Duodenal mucosa (tissue), 2 donors: ENCODE data around the gene CSPG4.

ENCODE experiments used
- H3K27ac ChIP-seq: one replicate; pipeline ENCODE4 v1.7.0; 2013; ENCODE audit warnings: low read depth, low read length
- H3K27me3 ChIP-seq, 2 donors: one replicate each; pipeline ENCODE4 v1.7.0; 2013; ENCODE audit warnings: low read length in 2 of 2, control low read depth in 1 of 2; ENCODE audit not compliant: insufficient read depth in 2 of 2, control insufficient read depth in 1 of 2
- H3K36me3 ChIP-seq, 2 donors: one replicate each; pipeline ENCODE4 v1.7.0; 2013; ENCODE audit warnings: low read length in 2 of 2, control low read depth in 1 of 2; ENCODE audit not compliant: insufficient read depth in 2 of 2, control insufficient read depth in 1 of 2
- H3K4me1 ChIP-seq, 2 donors: one replicate each; pipeline ENCODE4 v1.7.0; 2013; ENCODE audit warnings: low read length in 2 of 2, control low read depth in 1 of 2; ENCODE audit not compliant: insufficient read depth in 2 of 2, control insufficient read depth in 1 of 2
- H3K4me3 ChIP-seq, 2 donors: one replicate each; pipeline ENCODE4 v1.7.0; 2013; ENCODE audit warnings: low read length in 2 of 2, low read depth in 1 of 2
- H3K9ac ChIP-seq, 2 donors: one replicate each; pipeline ENCODE4 v1.7.0; 2013; ENCODE audit warnings: low read length in 2 of 2, low read depth in 1 of 2
- H3K9me3 ChIP-seq, 2 donors: one replicate each; pipeline ENCODE4 v1.7.0; 2013; ENCODE audit warnings: low read length in 2 of 2, control low read depth in 1 of 2; ENCODE audit not compliant: control insufficient read depth in 1 of 2

The CSPG4 gene

GRCh38 chr15:75647370-75648155, 65.1 kb downstream of the CSPG4 start, which contains the start of gene SNX33:
Gene SNX33, plus strand, starts transcription at chr15:75647912. Its CDS starts 1,191 bp downstream, at chr15:75649103.
- peaks cover 44 to 48% of the 10 kb centered on the region in 2 donors for H3K4me1 ChIP-seq

GRCh38 chr15:75646944-75647364, 65.7 kb downstream of the CSPG4 start:
- peaks cover 38 to 42% of the 10 kb centered on the region in 2 donors for H3K4me1 ChIP-seq
- H3K27ac ChIP-seq = peak overlapping the region; percentile 92
- peak overlapping the region; percentile 91 to 96 for H3K9ac ChIP-seq
- H3K9me3 ChIP-seq = no peaks in the 10 kb centered on the region
- H3K4me3 ChIP-seq = peak overlapping the region; percentile 87 to 97
- no peaks in the 10 kb centered on the region for H3K27me3 ChIP-seq
- peaks cover 0 to 18% of the 10 kb centered on the region in 2 donors for H3K36me3 ChIP-seq

More at GRCh38 chr15:75647370-75648155, 65.1 kb downstream of the CSPG4 start, which contains the start of gene SNX33:
- peak within 1 kb of the TSS; percentile 92 for H3K27ac ChIP-seq
- peak within 1 kb of the TSS; percentile 87 to 97 for H3K4me3 ChIP-seq
- peak within 1 kb of the TSS; percentile 91 to 96 for H3K9ac ChIP-seq
- H3K36me3 ChIP-seq = peaks cover 0 to 18% of the 10 kb centered on the region in 2 donors
- H3K9me3 ChIP-seq = no peaks in the 10 kb centered on the region
- no peaks in the 10 kb centered on the region for H3K27me3 ChIP-seq

- Histone ChIP-seq H3K9ac (peak overlapping the region; percentile 91 to 96), H3K27ac (peak overlapping the region; percentile 92)
Observed at GRCh38 chr15:75646112-75646943, 66.3 kb downstream of the CSPG4 start.

DNA sequence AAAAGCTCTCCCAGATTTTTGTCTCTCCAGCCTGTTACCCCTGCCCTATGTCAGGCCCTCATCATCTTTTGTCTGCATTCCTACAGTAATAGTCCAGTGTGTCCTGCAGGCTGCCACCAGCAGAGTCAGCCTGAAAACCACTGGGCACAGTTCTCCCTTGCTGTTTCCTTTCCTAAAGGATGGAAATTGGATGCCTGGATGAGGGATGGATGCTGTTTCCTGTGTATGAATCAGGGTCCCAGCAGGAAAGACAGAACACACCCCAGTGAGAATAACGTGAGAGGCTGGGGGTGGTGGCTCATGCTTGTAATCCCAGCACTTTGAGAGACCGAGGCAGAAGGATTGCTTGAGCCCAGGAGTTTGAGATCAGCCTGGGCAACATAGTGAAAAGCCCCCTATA, 68.3 kb downstream of the CSPG4 start:
- H3K27ac ChIP-seq = no peak overlapping the region
- peaks cover 19 to 28% of the 10 kb centered on the region in 2 donors for H3K4me1 ChIP-seq

More at GRCh38 chr15:75646112-75646943, 66.3 kb downstream of the CSPG4 start:
- H3K36me3 ChIP-seq = peaks cover 0 to 17% of the 10 kb centered on the region in 2 donors
- no peaks in the 10 kb centered on the region for H3K27me3 ChIP-seq
- H3K9me3 ChIP-seq = no peaks in the 10 kb centered on the region
- H3K4me3 ChIP-seq = peak overlapping the region; percentile 87 to 97
- peaks cover 32 to 39% of the 10 kb centered on the region in 2 donors for H3K4me1 ChIP-seq

GRCh38 chr15:75641603-75642002, 71.0 kb downstream of the CSPG4 start:
- peaks cover 22 to 40% of the 10 kb centered on the region in 2 donors for H3K4me1 ChIP-seq
- H3K9me3 ChIP-seq = no peaks in the 10 kb centered on the region
- no peak overlapping the region for H3K27ac ChIP-seq
- no peak overlapping the region for H3K9ac ChIP-seq
- no peak overlapping the region for H3K4me3 ChIP-seq
- no peaks in the 10 kb centered on the region for H3K36me3 ChIP-seq
- no peaks in the 10 kb centered on the region for H3K27me3 ChIP-seq

More for the DNA sequence above, 68.3 kb downstream of the CSPG4 start:
- Histone ChIP-seq H3K9me3 (no peaks in the 10 kb centered on the region), H3K27me3 (no peaks in the 10 kb centered on the region), H3K4me3 (no peak overlapping the region), H3K36me3 (peaks cover 0 to 2% of the 10 kb centered on the region in 2 donors), H3K9ac (no peak overlapping the region)

- H3K27me3 ChIP-seq = no peaks in the 10 kb centered on the region
- H3K9ac ChIP-seq = no peak overlapping the region
- no peaks in the 10 kb centered on the region for H3K36me3 ChIP-seq
- no peaks in the 10 kb centered on the region for H3K9me3 ChIP-seq
- peak overlapping the region in 1 of 2 donors; percentile 99 for H3K4me3 ChIP-seq
- no peak overlapping the region for H3K27ac ChIP-seq
- H3K4me1 ChIP-seq = peaks cover 18 to 36% of the 10 kb centered on the region in 2 donors
Observed at GRCh38 chr15:75641179-75641503, 71.5 kb downstream of the CSPG4 start.

DNA sequence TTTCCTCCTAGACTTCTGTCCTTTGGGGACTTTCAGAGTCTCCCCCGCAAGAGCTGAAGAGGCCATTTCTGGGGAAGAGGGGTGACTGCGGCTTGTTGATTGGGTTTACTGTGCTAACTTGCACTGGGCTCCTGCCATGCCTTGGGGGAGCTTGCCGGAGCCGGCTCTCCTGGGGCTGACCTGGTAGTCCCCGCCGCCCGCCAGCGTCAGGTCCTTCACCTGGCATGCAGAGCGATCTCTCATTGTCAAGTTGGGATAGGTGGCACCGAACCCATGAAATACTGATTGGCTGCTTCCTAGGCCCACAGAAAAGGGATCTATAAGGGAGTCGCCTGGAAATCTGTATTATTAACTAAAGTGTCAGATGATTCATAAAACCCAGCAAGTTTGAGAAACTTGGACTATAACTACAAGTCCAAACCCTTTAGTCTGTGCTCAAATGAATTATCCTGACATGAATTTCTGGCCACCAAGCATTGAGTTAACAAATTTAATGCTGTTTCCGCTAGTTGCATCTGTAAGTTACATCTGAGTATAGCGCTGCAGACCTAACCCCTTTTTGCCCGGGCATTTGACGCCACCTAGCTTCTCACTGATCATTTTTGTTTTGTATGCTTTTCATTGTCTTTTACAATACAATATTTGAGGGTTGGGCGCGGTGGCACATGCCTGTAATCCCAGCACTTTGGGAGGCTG, 72.0 kb downstream of the CSPG4 start:
- Histone ChIP-seq H3K27ac (peak overlapping the region; percentile 85), H3K4me1 (peaks cover 16 to 36% of the 10 kb centered on the region in 2 donors), H3K36me3 (no peaks in the 10 kb centered on the region), H3K4me3 (peak overlapping the region; percentile 85 to 99), H3K9ac (peak overlapping the region; percentile 93 to 99), H3K27me3 (no peaks in the 10 kb centered on the region), H3K9me3 (no peaks in the 10 kb centered on the region)

DNA sequence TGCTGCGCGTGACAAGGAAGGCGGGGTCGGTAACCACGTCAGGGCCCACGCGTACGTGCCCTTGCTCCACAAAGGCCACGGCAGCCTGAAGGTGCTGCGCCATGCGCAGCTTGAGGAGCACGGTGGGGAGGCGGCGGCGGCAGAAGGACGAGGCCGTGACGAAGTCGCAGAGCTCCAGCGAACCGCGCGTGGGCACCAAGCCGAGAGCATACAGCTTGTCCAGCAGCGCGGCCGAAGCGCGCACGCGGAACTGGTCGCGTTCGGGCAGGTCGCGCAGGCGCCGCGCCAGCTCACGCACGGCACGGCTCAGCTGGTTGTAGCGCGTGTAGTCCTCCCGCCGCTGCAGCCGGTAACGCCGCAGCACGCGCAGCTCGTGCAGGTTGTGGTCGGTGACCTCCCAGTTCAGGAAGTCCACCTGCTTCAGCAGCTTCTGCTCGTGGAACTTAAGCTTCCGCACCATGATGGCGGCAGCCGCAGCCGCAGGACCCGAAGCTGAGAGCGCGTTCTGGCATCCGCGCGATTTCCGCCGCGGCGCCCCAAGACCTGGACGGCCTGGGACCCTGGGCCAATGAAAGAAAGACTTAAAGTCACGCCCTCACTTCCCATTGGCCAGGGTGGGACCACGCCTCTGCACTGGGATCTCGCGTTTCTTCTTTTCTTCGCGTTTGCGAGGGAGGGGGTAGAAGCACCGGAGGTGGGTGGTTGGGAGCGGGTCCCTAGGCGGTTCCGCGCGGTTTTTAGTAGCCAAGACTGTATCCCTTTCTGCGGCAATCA, 72.8 kb downstream of the CSPG4 start, which contains the start of gene IMP3:
TSS of gene IMP3 (minus strand) at position 516 of the 774 bp plus-strand sequence. CDS start at position 460, 56 bp downstream.
- H3K4me3 ChIP-seq = peak within 1 kb of the TSS; percentile 85 to 99
- peaks cover 16 to 36% of the 10 kb centered on the region in 2 donors for H3K4me1 ChIP-seq
- no peaks in the 10 kb centered on the region for H3K27me3 ChIP-seq
- no peaks in the 10 kb centered on the region for H3K36me3 ChIP-seq
- peak within 1 kb of the TSS; percentile 95 for H3K27ac ChIP-seq
- H3K9ac ChIP-seq = peak within 1 kb of the TSS; percentile 93 to 99
- H3K9me3 ChIP-seq = no peaks in the 10 kb centered on the region

GRCh38 chr15:75639191-75639708, 73.4 kb downstream of the CSPG4 start:
- Histone ChIP-seq H3K4me1 (peaks cover 16 to 36% of the 10 kb centered on the region in 2 donors), H3K36me3 (no peaks in the 10 kb centered on the region), H3K9ac (peak overlapping the region; percentile 93 to 99), H3K4me3 (peak overlapping the region; percentile 85 to 99), H3K27ac (peak overlapping the region; percentile 95), H3K27me3 (no peaks in the 10 kb centered on the region), H3K9me3 (no peaks in the 10 kb centered on the region)
